ENCODE measurements around the gene SYS1. TPM values are rescaled to one million over a fixed set of nuclear protein-coding genes. Genes with fewer than 3 reads are reported as not detected.

The SYS1 gene
- total and polyA plus RNA-seq, 2 donors (not counting 3 experiments of a cell fraction or from before 2014, with no cell fraction given): 27.4 to 79.6 TPM

DNA sequence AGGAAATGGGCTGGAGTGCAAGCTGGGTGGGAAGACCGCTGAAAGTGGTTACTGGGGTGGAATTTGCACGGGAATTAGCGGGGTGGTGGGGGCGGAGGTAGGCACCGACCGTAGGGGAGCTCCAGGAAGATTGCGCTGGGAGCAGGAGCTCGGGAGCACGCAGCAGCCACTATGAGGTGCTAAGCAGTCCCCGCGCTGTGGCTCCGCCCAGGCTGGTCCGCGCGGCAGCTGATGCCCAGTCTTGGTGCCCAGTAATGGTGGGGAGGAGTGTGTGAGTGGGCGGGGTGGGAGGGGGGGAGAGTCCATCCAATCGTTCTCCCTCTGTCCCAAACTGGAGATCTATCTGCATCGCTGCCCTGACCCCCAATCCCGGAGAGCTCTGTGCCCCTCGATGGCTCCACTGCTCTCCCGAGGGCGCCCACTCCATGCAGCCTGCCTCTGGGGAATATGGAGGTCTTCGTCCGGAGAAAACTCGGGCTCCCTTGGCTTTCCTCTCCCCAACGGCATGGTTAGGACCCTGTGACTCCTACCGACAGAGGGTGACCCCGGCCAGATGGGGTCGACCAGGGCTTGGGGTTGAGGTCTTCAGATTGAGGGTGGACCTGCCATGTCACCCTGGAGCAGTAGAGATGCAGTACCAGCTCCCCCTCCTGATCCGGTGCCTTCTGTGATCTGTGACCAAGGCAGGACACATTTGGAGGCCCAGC lies 9.8 kb downstream of the SYS1 start:
- Histone ChIP-seq H3K4me1 (ENCODE audit: control insufficient read depth, extremely low read depth, insufficient read depth, low read length) (peaks cover 7% of the 10 kb centered on the region), H3K4me2 (ENCODE audit: insufficient read depth, low read length) (peak overlapping the region; percentile 66), H3K9ac (replicated peaks; ENCODE audit: extremely low read depth, insufficient read depth, low read length) (no peak overlapping the region), H2AFZ (ENCODE audit: low read depth, low read length) (peak overlapping the region; percentile 65), H3K9me3 (replicated peaks; ENCODE audit: control insufficient read depth, insufficient read depth, low read length) (no peaks in the 10 kb centered on the region), H3K36me3 (ENCODE audit: control insufficient read depth in 2 of 2, extremely low read depth in 1 of 2, insufficient read depth in 2 of 2, low read length in 2 of 2) (peaks cover 0 to 6% of the 10 kb centered on the region in 2 experiments), H3K27me3 (ENCODE audit: control insufficient read depth in 2 of 2, insufficient read depth in 2 of 2, low read length in 2 of 2) (no peaks in the 10 kb centered on the region), H3K4me3 (replicated peaks in 1 of 3; ENCODE audit: insufficient read depth in 1 of 3, low read depth in 1 of 3, low read length in 3 of 3) (peak overlapping the region; percentile 10 to 30 (median 17)), H3K27ac (ENCODE audit: insufficient read depth, low read depth, low read length) (no peak overlapping the region), H3K79me2 (ENCODE audit: control insufficient read depth, insufficient read depth, low read length) (no peaks in the 10 kb centered on the region), H3K9me1 (replicated peaks; ENCODE audit: control insufficient read depth, extremely low read depth, insufficient read depth, low read length) (no peaks in the 10 kb centered on the region), H4K20me1 (replicated peaks; ENCODE audit: control insufficient read depth, extremely low read depth, insufficient read depth, low read length) (no peaks in the 10 kb centered on the region)
- BruUV-seq (replicated peaks): no TSS peak
- intact Hi-C loops (cut with micrococcal nuclease): loop anchor here (1.0 to 2.0 kb wide), 3 partner anchors 9 to 65 kb away; partner anchors contain the start of genes SDC4 and SYS1
- CTCF ChIA-PET: interaction anchor here (1.0 to 9.8 kb wide), 26 partner anchors 11 to 597 kb away, joined by 3 to 416 read pairs (median 9); partner anchors contain the start of genes DBNDD2, PIGT and SYS1
- DNase-seq (ENCODE audit: low read depth, low spot score): peak; percentile 30
- POLR2A ChIA-PET: interaction anchor here (0.8 to 2.3 kb wide), 4 partner anchors 10 to 64 kb away, joined by 3 to 8 read pairs (median 6); partner anchors contain the start of gene SYS1
- peak; percentile 42 for FAIRE-seq
- dilution Hi-C loops (cut with MboI; ENCODE audit: extremely low pct_ligation_motif_present, low sequenced_read_pairs): no loop called here
- no peak for TF ChIP-seq GATA2 (IDR thresholded peaks at IDR 0.05; ENCODE audit: insufficient read depth, insufficient read length, low read depth, low read length)
- TF ChIP-seq, protein P1, sequence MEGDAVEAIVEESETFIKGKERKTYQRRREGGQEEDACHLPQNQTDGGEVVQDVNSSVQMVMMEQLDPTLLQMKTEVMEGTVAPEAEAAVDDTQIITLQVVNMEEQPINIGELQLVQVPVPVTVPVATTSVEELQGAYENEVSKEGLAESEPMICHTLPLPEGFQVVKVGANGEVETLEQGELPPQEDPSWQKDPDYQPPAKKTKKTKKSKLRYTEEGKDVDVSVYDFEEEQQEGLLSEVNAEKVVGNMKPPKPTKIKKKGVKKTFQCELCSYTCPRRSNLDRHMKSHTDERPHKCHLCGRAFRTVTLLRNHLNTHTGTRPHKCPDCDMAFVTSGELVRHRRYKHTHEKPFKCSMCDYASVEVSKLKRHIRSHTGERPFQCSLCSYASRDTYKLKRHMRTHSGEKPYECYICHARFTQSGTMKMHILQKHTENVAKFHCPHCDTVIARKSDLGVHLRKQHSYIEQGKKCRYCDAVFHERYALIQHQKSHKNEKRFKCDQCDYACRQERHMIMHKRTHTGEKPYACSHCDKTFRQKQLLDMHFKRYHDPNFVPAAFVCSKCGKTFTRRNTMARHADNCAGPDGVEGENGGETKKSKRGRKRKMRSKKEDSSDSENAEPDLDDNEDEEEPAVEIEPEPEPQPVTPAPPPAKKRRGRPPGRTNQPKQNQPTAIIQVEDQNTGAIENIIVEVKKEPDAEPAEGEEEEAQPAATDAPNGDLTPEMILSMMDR (IDR thresholded peaks at IDR 0.05; ENCODE audit: extremely low read depth in 1 of 2, insufficient read depth in 1 of 2, low read depth in 1 of 2, low read length in 2 of 2): peak in 1 of 2 donors; percentile 16
